KOPT-K1 (cell line): ENCODE measurements around the gene EDEM2.
"Not testable (repeated sequence)": the region's sequence is repeated elsewhere in the genome, so short reads cannot be mapped to it uniquely, and the experiment has no call there.

ENCODE experiments used
- H3K27ac ChIP-seq: fragments of 200-600 bp; sonication (generic); 2 replicates; pipeline ENCODE4 v1.5.1; 2016; ENCODE audit warnings: antibody characterized with exemption, mild to moderate bottlenecking, low read depth, low read length; ENCODE audit not compliant: poor library complexity, severe bottlenecking
- H3K36me3 ChIP-seq: fragments of 200-600 bp; sonication (generic); 2 replicates; pipeline ENCODE4 v1.5.1; 2017; ENCODE audit warnings: antibody characterized with exemption, mild to moderate bottlenecking, low read length, moderate library complexity; ENCODE audit not compliant: insufficient read depth
- H3K9me3 ChIP-seq: fragments of 200-600 bp; sonication (generic); 2 replicates; pipeline ENCODE4 v1.5.1; 2017; ENCODE audit warnings: antibody characterized with exemption, low read length, mild to moderate bottlenecking; ENCODE audit not compliant: insufficient read depth, poor library complexity, severe bottlenecking

EDEM2 gene

GRCh38 chr20:35088231-35089145 is 58.6 kb downstream of the EDEM2 start:
- peaks cover 33% of the 10 kb centered on the region for H3K36me3 ChIP-seq
- H3K27ac ChIP-seq: no peak overlapping the region

GRCh38 chr20:35087791-35088190 is 59.3 kb downstream of the EDEM2 start:
- no peak overlapping the region for H3K27ac ChIP-seq
- no peaks in the 10 kb centered on the region for H3K9me3 ChIP-seq
- peaks cover 38% of the 10 kb centered on the region for H3K36me3 ChIP-seq

More at GRCh38 chr20:35088231-35089145, 58.6 kb downstream of the EDEM2 start:
- no peaks in the 10 kb centered on the region for H3K9me3 ChIP-seq

- no peak overlapping the region for H3K27ac ChIP-seq
- H3K36me3 ChIP-seq: peaks cover 38% of the 10 kb centered on the region
- H3K9me3 ChIP-seq: no peaks in the 10 kb centered on the region
These were observed 59.8 kb downstream of the EDEM2 start for GRCh38 chr20:35087355-35087754.

- H3K27ac ChIP-seq: peak overlapping the region; percentile 56
- peaks cover 38% of the 10 kb centered on the region for H3K36me3 ChIP-seq
- no peaks in the 10 kb centered on the region for H3K9me3 ChIP-seq
These were observed 61.5 kb downstream of the EDEM2 start for GRCh38 chr20:35085477-35086225.

- Histone ChIP-seq H3K9me3 (no peaks in the 10 kb centered on the region), H3K36me3 (peaks cover 38% of the 10 kb centered on the region), H3K27ac (peak overlapping the region; percentile 56)
These were observed 62.1 kb downstream of the EDEM2 start for GRCh38 chr20:35084998-35085397.

GRCh38 chr20:35080348-35080642 is 66.8 kb downstream of the EDEM2 start:
- Histone ChIP-seq H3K27ac (peak overlapping the region; percentile 3), H3K36me3 (peaks cover 48% of the 10 kb centered on the region)
- not testable (repeated sequence) for H3K9me3 ChIP-seq

GRCh38 chr20:35079472-35080347 is 67.4 kb downstream of the EDEM2 start:
- H3K36me3 ChIP-seq: peaks cover 48% of the 10 kb centered on the region
- H3K9me3 ChIP-seq: no peaks in the 10 kb centered on the region
- H3K27ac ChIP-seq: peak overlapping the region; percentile 3

GRCh38 chr20:35077872-35078271 is 69.3 kb downstream of the EDEM2 start:
- Histone ChIP-seq H3K36me3 (peaks cover 40% of the 10 kb centered on the region), H3K27ac (no peak overlapping the region), H3K9me3 (peaks cover 10% of the 10 kb centered on the region)

- Histone ChIP-seq H3K9me3 (peaks cover 15% of the 10 kb centered on the region), H3K36me3 (peaks cover 41% of the 10 kb centered on the region), H3K27ac (no peak overlapping the region)
These were observed 69.8 kb downstream of the EDEM2 start for GRCh38 chr20:35077341-35077740.

- H3K36me3 ChIP-seq: peaks cover 53% of the 10 kb centered on the region
- H3K9me3 ChIP-seq: peaks cover 21% of the 10 kb centered on the region
- H3K27ac ChIP-seq: not testable (repeated sequence)
These were observed 75.5 kb downstream of the EDEM2 start for GRCh38 chr20:35071436-35072153.

GRCh38 chr20:35066194-35066593 is 80.9 kb downstream of the EDEM2 start:
- Histone ChIP-seq H3K27ac (no peak overlapping the region), H3K36me3 (peaks cover 85% of the 10 kb centered on the region), H3K9me3 (peaks cover 3% of the 10 kb centered on the region)
